Mononuclear cell (primary cell): ENCODE data around the gene PPP1R9A. TPM values are rescaled to one million over a fixed set of nuclear protein-coding genes. Genes with fewer than 3 reads are reported as not detected.

Source experiments
- H3K27me3 ChIP-seq: 2 replicates; pipeline ENCODE4 v1.6.0; 2011; ENCODE audit warnings: low read length, control low read depth; ENCODE audit not compliant: insufficient read depth
- H3K4me1 ChIP-seq: 2 replicates; pipeline ENCODE4 v1.5.1; 2011; ENCODE audit warnings: mild to moderate bottlenecking, low read length, control low read depth; ENCODE audit not compliant: insufficient read depth
- H3K4me3 ChIP-seq: 2 replicates; pipeline ENCODE4 v1.5.1; 2011; ENCODE audit warnings: mild to moderate bottlenecking, low read length, moderate library complexity
- H3K9me3 ChIP-seq: 2 replicates; pipeline ENCODE4 v1.5.1; 2011; ENCODE audit warnings: low read depth, mild to moderate bottlenecking, control low read depth, low read length
- total RNA-seq: library from RNA; depleted of rRNA; stranded (reverse); fragments of >200 nt; gene quantifications from one replicate; pipeline ENCODE4 v1.2.3, GENCODE V29; 2012

The PPP1R9A gene
- total RNA-seq, 1 donor, result 1.6 TPM

GRCh38 chr7:95290166-95290830 is 382.9 kb downstream of the PPP1R9A start:
- Histone ChIP-seq H3K27me3 (no peaks in the 10 kb centered on the region), H3K4me1 (no peaks in the 10 kb centered on the region), H3K4me3 (no peak overlapping the region), H3K9me3 (no peaks in the 10 kb centered on the region)

- Histone ChIP-seq H3K4me1 (no peaks in the 10 kb centered on the region), H3K4me3 (no peak overlapping the region), H3K9me3 (no peaks in the 10 kb centered on the region), H3K27me3 (no peaks in the 10 kb centered on the region)
Observed at GRCh38 chr7:95295397-95295796, 388.0 kb downstream of the PPP1R9A start.

- Histone ChIP-seq H3K4me3 (no peak overlapping the region), H3K9me3 (no peaks in the 10 kb centered on the region), H3K4me1 (no peaks in the 10 kb centered on the region), H3K27me3 (no peaks in the 10 kb centered on the region)
Observed at GRCh38 chr7:95296456-95296855, 389.1 kb downstream of the PPP1R9A start.

GRCh38 chr7:95297041-95297440 is 389.6 kb downstream of the PPP1R9A start:
- H3K4me1 ChIP-seq, result no peaks in the 10 kb centered on the region

GRCh38 chr7:95298091-95298490 is 390.7 kb downstream of the PPP1R9A start:
- H3K9me3 ChIP-seq, result no peaks in the 10 kb centered on the region
- H3K4me1 ChIP-seq, result no peaks in the 10 kb centered on the region
- no peak overlapping the region for H3K4me3 ChIP-seq
- H3K27me3 ChIP-seq, result no peaks in the 10 kb centered on the region

More at GRCh38 chr7:95297041-95297440, 389.6 kb downstream of the PPP1R9A start:
- H3K4me3 ChIP-seq, result no peak overlapping the region
- no peaks in the 10 kb centered on the region for H3K9me3 ChIP-seq
- no peaks in the 10 kb centered on the region for H3K27me3 ChIP-seq

- no peaks in the 10 kb centered on the region for H3K9me3 ChIP-seq
- no peaks in the 10 kb centered on the region for H3K4me1 ChIP-seq
- H3K4me3 ChIP-seq, result no peak overlapping the region
- H3K27me3 ChIP-seq, result no peaks in the 10 kb centered on the region
Observed at GRCh38 chr7:95303013-95303905, 395.9 kb downstream of the PPP1R9A start.

- Histone ChIP-seq H3K4me3 (no peak overlapping the region), H3K9me3 (no peaks in the 10 kb centered on the region), H3K4me1 (no peaks in the 10 kb centered on the region), H3K27me3 (no peaks in the 10 kb centered on the region)
Observed at GRCh38 chr7:95304990-95305389, 397.6 kb downstream of the PPP1R9A start.

GRCh38 chr7:95309951-95310350 is 402.6 kb downstream of the PPP1R9A start:
- no peak overlapping the region for H3K4me3 ChIP-seq
- H3K27me3 ChIP-seq, result no peaks in the 10 kb centered on the region
- no peaks in the 10 kb centered on the region for H3K4me1 ChIP-seq
- H3K9me3 ChIP-seq, result no peaks in the 10 kb centered on the region

- H3K4me1 ChIP-seq, result no peaks in the 10 kb centered on the region
- H3K4me3 ChIP-seq, result no peak overlapping the region
- no peaks in the 10 kb centered on the region for H3K9me3 ChIP-seq
- H3K27me3 ChIP-seq, result no peaks in the 10 kb centered on the region
Observed at GRCh38 chr7:95311389-95311788, 404.0 kb downstream of the PPP1R9A start.

GRCh38 chr7:95312561-95312960 is 405.2 kb downstream of the PPP1R9A start:
- Histone ChIP-seq H3K4me1 (no peaks in the 10 kb centered on the region), H3K4me3 (no peak overlapping the region), H3K9me3 (no peaks in the 10 kb centered on the region), H3K27me3 (no peaks in the 10 kb centered on the region)

GRCh38 chr7:95316588-95316987 is 409.2 kb downstream of the PPP1R9A start:
- Histone ChIP-seq H3K4me1 (no peaks in the 10 kb centered on the region), H3K9me3 (no peaks in the 10 kb centered on the region), H3K27me3 (no peaks in the 10 kb centered on the region), H3K4me3 (no peak overlapping the region)

GRCh38 chr7:95317546-95317945 is 410.2 kb downstream of the PPP1R9A start:
- Histone ChIP-seq H3K4me1 (no peaks in the 10 kb centered on the region), H3K27me3 (no peaks in the 10 kb centered on the region), H3K4me3 (no peak overlapping the region), H3K9me3 (no peaks in the 10 kb centered on the region)

- Histone ChIP-seq H3K27me3 (no peaks in the 10 kb centered on the region), H3K4me1 (no peaks in the 10 kb centered on the region), H3K9me3 (no peaks in the 10 kb centered on the region), H3K4me3 (no peak overlapping the region)
Observed at GRCh38 chr7:95317966-95318365, 410.6 kb downstream of the PPP1R9A start.

GRCh38 chr7:95318501-95319100 is 411.2 kb downstream of the PPP1R9A start:
- no peaks in the 10 kb centered on the region for H3K27me3 ChIP-seq
- no peak overlapping the region for H3K4me3 ChIP-seq
- H3K4me1 ChIP-seq, result no peaks in the 10 kb centered on the region
- H3K9me3 ChIP-seq, result no peaks in the 10 kb centered on the region

- Histone ChIP-seq H3K9me3 (no peaks in the 10 kb centered on the region), H3K27me3 (no peaks in the 10 kb centered on the region), H3K4me3 (no peak overlapping the region), H3K4me1 (no peaks in the 10 kb centered on the region)
Observed at GRCh38 chr7:95319570-95319969, 412.2 kb downstream of the PPP1R9A start.
